Medulla oblongata (tissue), 1 donor: ENCODE data around the gene CAD.

Experiments used
- DNase-seq: peaks from one replicate; pipeline ENCODE4 v3.0.0-alpha.2; 2015; ENCODE audit errors: extremely low spot score

CAD gene

DNA sequence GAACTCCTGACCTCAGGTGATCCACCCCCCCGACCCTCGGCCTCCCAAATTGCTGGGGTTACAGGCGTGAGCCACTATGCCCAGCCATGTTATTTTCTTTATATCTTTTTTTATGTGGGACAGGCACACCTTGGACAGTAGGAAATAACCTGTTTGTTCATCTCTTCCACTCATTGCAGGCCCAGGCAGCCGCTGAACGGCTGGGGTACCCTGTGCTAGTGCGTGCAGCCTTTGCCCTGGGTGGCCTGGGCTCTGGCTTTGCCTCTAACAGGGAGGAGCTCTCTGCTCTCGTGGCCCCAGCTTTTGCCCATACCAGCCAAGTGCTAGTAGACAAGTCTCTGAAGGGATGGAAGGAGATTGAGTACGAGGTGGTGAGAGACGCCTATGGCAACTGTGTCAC, 8.4 kb downstream of the CAD start:
- no peak for DNase-seq

DNA sequence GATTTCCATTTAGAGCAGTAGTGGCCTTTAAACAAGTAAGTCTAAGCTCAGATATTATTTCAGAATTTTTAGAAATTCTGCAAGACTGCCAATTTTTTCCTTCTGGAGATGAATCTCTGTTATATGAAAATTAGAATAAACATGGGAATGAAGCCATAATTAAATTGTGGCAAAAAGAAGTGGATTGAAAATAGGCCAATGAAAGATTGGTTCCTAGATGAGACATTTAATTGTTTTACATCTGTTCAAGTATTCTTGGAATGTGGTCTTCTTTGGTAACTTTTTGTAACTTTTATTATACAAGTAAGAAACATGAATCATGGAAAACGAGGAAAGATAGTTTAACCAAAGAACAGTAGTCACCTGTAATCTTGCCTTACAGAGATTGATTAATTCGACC, 10.3 kb downstream of the CAD start:
- no peak for DNase-seq

DNA sequence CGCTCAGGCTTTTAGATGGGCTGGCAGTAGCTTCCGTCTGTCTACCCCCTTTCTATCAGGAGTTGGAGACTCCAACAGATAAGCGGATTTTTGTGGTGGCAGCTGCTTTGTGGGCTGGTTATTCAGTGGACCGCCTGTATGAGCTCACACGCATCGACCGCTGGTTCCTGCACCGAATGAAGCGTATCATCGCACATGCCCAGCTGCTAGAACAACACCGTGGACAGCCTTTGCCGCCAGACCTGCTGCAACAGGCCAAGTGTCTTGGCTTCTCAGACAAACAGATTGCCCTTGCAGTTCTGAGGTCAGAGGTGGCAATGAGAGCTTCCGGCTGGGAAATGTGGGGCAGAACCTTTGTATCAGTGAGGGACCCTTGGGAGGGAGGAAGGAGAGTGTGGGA, 14.8 kb downstream of the CAD start:
- DNase-seq = no peak

DNA sequence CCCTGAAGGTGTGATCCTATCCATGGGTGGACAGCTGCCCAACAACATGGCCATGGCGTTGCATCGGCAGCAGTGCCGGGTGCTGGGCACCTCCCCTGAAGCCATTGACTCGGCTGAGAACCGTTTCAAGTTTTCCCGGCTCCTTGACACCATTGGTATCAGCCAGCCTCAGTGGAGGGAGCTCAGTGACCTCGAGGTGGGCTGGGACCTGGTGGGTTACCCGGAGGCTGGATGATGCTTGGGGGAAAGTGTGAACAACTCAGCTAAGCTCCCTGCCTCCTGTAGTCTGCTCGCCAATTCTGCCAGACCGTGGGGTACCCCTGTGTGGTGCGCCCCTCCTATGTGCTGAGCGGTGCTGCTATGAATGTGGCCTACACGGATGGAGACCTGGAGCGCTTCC, 16.2 kb downstream of the CAD start:
- no peak for DNase-seq

DNA sequence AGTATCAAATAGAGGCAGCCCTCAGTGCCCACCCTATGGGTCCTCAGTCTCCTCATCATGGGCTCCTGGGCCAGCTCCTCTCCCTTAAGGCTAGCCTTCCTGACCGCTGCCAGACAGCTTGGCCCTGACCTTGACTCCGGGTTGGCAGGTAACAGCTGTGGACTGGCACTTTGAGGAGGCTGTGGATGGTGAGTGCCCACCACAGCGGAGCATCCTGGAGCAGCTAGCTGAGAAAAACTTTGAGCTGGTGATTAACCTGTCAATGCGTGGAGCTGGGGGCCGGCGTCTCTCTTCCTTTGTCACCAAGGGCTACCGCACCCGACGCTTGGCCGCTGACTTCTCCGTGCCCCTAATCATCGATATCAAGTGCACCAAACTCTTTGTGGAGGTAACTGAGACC, 19.0 kb downstream of the CAD start:
- DNase-seq = no peak

DNA sequence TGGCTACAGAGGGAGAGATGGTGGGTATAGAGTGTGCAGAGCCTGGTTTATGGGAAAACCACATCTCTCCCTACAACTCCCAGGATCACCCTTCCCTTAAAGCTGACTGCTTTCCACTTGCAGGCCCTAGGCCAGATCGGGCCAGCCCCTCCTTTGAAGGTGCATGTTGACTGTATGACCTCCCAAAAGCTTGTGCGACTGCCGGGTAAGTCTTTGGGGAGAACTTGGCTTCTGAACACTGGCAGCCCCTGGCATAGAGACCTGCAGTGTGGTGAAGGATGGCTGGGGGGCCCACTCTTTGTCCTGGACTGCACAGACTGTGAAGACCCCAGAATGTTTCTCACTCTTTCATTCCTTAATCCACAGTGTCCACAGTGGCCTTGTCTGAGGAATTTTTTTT, 19.5 kb downstream of the CAD start:
- DNase-seq = no peak

DNA sequence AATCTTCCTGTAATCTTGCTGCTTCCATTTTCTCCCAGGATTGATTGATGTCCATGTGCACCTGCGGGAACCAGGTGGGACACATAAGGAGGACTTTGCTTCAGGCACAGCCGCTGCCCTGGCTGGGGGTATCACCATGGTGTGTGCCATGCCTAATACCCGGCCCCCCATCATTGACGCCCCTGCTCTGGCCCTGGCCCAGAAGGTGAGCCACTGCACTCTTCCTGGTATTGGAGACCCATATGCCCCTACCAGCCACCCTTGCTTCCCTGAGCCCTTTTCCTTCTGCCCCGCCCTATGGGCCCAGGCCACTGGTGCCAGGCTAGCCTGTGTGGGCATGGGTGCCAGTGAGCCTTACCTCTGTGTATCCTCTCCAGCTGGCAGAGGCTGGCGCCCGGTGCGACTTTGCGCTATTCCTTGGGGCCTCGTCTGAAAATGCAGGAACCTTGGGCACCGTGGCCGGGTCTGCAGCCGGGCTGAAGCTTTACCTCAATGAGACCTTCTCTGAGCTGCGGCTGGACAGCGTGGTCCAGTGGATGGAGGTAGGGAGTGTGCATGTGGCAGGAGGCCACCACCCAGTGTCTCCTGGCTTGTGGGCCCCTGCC, 20.3 kb downstream of the CAD start:
- DNase-seq = no peak

DNA sequence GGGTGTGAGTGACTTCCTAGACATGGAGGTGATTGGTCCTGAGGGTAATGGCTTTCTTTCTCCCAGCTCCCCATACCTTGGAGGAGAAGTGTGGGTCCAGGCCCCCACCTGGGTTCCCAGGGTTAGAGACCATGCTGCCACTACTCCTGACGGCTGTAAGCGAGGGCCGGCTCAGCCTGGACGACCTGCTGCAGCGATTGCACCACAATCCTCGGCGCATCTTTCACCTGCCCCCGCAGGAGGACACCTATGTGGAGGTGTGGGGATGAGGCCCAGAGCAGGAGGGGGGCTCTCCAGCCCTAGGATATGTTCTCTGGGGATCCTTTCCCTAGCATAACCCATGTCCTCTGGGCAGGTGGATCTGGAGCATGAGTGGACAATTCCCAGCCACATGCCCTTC, 21.8 kb downstream of the CAD start:
- DNase-seq = no peak

DNA sequence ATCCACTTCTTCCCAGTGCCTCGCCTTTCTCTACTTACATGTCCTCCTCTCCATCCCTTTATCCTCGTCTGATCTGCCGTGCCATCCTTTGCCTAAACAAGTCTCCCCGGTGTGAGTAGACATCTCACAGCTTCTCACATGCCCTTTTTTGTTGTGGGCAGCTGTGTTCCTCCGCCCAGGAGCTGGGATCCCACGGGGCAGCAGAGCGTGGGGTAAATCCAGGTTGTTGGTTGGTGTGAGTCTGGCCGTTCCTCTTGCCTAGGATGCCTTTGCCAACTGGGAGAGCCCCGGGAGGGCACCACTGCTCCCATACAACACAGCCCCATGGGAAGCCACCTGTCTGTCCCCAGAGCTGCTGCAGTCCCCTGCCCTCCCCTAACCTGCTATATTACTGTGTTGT, 23.2 kb downstream of the CAD start:
- no peak for DNase-seq

DNA sequence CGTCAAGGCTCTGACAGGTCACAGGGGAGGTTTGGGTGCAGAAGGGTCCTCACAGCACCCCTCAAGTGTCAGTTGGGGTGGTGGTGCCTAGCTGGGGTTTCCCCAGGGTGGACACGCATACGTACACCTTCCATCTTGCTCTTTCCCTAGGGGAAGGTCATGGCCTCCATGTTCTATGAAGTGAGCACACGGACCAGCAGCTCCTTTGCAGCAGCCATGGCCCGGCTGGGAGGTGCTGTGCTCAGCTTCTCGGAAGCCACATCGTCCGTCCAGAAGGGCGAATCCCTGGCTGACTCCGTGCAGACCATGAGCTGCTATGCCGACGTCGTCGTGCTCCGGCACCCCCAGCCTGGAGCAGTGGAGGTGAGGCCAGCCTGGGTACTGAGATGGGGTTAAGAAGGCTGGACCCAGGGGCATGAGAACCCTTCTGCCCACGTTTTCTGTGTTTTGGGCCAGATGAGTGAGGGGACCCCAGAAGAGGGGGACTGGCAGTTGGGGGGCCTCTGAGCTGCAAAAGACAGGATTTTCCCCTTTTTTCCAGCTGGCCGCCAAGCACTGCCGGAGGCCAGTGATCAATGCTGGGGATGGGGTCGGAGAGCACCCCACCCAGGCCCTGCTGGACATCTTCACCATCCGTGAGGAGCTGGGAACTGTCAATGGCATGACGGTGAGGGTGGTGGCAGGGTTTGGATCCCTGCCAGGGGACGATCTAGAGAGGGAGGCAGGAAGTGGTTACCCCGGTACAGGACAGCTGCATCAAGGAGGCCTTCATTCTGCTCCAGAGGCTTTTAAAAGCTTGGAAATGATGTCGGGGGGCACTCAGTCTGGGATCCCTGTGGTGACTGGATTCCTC, 24.8 kb downstream of the CAD start:
- DNase-seq = no peak

DNA sequence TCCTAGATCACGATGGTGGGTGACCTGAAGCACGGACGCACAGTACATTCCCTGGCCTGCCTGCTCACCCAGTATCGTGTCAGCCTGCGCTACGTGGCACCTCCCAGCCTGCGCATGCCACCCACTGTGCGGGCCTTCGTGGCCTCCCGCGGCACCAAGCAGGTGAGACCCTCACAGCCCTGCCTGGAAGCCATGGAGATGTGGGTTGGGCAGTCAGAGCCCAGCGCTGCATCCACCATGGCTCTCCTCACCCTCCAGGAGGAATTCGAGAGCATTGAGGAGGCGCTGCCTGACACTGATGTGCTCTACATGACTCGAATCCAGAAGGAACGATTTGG, 25.4 kb downstream of the CAD start:
- no peak for DNase-seq

DNA sequence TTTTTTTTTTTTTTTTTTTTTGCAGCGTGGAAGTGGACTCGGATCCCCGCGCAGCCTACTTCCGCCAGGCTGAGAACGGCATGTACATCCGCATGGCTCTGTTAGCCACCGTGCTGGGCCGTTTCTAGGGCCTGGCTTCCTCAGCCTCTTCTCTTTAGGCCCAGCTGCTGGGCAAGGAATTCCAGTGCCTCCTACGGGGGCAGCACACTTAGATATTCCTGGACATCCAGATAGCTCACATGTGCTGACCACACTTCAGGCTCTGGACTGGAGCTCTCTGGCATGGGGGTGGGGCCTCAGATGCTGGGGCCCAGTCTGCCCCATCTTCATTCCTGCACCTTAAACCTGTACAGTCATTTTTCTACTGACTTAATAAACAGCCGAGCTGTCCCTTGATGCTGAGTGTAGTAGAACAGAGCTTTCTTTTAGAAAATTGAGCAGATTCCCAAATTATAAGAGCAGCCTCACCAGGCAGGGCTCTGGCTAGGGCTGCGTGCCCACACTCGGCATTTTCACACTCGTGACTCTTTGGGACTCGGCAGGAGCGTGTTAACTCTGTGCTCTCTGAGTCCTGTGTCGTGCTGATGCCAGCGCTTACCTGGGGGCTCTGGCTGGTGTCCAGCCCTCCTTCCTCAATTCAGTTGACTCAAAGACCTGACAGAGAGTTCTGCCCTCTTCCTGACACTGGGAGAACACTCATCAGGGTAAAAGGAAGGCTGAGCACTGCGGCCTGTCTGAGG, 26.4 kb downstream of the CAD start:
- no peak for DNase-seq

DNA sequence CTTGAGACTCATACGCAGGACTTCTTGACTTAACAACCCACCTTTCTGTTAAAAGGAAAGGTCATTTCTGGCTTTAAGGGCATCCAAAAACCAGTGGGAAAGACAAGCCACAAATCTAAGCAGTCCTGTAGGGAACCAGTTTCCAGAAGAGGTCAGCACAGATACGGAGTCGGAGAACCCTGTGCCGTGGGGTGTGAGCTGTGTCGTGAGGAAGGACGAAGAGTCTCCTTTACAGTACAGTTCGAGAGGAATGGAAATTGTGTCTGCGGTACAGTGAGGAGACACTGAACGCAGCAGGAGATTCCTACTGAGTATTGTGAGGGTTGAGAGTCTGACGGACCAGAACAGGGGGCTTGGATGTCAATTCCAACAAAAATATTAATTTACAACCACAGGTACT, 27.9 kb downstream of the CAD start:
- no peak for DNase-seq

DNA sequence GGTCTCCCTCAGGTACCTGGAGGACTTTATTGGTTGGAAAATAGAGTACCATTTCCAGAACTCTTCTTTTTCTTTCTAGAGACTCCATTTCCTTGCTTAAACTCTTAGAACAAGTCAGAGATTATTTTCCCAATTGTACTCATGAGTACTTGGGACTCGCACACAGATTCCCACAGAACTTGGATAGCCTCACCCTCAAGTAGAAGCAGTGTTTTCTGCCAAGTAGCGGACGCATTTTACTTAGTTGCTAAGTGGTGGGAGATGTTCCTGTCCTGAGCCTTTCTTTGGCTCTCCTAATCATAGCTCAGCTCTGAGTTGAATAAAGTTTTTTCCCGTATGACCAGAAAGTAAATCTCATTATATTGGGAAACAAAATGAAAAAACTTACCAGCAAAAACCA, 28.5 kb downstream of the CAD start:
- peak; percentile 30 for DNase-seq

DNA sequence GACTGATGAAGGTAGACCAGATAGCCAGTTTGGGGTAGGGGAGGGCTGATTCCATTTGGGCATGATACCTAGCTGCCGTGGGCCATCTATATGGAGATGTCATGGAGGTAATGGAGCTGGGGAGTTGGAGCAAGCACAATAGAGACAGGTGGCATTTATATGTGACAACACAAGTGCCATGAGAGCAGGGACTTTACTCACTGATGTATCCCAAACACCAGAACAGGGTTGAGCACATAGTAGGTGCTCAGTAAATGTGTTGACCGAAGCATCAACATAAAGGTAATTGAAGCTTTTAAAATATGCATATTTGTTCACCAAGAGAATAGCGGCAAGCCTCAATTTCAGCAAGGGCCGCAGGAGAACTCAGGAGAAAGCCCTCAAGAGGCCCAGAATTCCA, 30.7 kb downstream of the CAD start:
- no peak for DNase-seq

DNA sequence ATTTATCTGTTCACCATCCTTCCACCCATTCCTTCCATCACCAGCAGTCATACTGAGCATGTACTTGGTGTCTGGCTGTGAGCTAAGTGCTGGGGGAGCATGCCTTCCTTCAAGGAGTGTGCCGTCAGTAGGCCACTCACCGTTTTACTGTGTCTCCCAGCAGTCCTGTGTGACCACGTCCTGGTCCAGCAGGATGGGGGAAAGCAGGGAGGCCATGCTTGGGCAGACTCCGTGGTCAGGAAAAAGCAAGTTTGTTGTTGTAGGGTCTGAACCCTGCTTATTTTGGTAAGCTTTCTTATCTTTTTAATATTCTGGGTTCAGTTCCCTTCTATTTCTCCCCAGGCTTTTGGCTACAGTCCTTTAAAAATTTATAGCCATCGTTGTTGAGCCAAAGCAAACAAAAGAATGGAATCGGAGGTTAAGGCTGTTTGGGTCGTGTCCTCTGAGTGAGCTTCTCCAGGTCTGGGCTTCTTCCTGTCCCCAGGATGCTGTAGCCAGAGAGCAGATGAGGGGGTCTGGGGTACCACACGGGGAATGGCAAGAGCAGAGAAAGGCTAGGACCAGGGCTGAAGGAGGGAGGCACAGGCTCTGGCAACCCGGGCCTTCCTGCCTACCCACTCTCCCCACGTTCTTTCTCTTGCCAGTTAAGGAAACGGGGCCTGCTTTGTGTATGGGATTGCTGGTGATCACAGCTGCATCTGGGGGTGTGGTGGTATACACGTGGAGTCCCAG, 32.2 kb downstream of the CAD start:
- DNase-seq = no peak

DNA sequence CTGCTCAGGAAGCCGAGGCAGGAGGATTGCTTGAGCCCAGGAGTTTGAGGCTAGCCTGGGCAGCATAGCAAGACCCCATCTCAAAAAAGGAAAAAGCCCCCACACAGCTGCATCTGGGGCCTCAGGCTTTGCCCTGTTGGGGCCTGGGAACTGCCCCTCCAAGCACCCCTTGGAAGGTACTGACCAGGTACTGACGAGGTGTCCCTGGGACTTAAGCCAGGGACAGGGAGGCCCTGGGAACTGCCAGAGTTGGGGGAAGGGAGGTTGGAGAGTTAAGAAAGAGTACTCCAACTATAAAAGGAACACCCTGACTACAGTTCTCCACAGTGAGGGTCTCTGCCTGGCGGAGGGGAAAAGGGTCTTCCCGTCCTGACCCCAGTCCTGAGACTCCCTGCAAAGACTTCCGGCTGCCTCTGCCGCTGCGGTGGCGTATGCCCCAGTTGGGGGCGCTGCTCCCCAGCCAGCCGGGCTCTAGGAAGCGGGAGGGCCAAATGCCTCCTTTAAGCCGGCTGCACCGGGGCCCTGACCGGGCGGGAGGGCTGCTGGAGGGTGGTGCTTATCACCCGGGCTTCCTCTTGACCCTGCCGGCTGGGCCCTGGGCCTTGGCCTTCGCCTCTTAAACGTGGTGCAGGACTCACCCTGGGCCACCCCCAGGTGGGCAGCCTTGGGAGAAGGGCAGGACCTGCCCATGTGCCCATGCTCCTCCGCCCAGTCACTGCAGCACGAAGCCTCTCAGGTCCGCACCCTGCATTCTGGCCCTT, 32.9 kb downstream of the CAD start:
- DNase-seq = peak; percentile 8

DNA sequence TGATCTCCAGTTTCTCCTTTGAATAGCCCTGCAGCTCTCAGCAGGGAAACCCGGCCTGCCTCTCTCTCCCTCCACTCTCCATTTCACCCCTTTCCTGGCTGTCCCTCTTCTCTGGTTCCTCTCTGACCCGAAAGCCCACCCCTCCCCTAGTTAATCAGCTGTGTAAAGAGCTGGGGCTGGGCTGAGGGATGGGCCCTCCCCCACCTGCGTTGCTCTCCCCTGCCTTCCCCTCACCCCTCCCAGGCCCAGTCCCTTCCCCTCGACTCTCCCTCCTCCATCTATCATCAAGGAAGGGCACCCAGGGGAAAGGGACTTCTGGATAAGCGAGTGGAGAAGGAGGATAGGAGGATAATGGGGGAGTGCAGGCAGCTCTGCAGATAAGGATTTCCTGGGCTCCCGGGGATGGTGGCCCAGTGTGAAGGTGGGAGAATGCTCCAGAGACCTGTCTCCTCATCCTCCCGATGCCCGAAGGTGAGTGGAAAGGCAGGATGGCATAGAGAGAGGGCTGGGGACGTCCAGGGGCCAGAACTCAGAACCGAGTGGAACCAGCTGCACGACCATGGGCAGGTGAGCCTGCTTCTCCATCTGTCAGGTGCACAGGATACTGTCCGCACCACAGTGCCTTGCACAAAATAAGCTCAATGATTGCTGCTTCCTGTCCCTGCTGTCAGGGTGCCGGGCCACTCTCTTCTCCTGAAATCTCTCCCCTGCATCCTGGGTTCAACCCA, 33.6 kb downstream of the CAD start:
- DNase-seq = no peak

DNA sequence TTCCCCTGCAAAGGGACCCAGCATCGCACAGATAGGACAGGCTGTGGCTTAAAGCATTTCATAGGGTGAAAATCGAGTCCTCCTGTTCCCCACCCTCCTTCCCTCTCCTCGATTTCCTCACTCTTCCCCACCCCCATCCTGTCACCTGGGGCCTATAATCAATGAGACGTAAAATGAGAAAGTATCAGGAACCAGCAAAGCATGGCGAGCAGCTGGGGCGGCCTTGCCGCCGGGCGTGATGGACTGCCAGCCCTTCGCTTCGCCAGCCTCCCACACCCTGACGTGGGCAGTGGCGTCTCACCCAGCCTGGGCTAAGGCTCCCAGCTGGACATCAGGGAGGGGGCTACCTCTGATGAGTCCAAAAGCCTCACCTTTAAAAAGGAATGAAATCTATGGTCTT, 34.6 kb downstream of the CAD start:
- DNase-seq = no peak

DNA sequence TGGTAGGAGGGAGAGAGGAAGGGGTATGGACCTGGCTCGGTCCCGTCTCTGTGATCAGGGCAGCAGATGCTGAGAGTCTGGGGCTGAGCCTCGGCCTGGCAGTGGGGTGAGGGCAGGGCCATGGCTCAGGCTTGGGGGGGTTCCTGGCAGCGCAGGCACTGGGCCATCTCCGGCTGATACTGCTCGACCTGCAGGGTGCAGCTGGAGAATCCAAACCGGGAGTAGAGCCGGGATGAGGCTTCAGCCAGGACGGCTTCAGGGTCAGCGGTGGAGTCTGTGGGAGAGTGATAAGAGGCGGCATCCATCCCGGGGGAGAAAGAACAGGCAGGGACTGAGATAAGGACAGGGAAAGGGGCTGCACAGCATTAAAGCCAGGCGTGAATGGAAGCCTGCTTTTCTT, 38.0 kb downstream of the CAD start:
- no peak for DNase-seq

DNA sequence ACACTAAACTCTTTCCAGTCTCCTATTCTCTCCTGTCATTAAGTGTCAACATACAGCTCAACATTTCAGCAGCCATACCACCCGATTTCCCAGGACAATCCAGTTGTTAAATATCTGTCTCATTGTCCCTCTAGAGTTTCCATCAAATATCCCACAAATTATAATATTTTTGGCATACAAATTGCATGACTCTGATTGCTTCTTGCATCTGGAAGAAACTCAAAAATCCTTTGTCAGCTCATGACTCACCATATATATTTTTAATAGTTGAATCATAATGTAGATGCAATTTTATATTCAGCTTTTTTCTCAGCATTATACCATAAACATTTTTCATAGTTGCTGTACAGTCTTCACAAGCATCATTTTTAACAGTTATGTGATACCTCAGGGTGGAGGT, 38.5 kb downstream of the CAD start:
- DNase-seq = no peak
